Measurements from ENCODE around the gene ECE1. TPM values are rescaled to one million over a fixed set of nuclear protein-coding genes. Genes with fewer than 3 reads are reported as not detected.
"Not testable (repeated sequence)": the region's sequence is repeated elsewhere in the genome, so short reads cannot be mapped to it uniquely, and the experiment has no call there.

The ECE1 gene
- total RNA-seq, 1 donor from 2014 or later, result 336 TPM

- no peak for DNase-seq (ENCODE audit: low spot score in 2 of 2)
- H3K27me3 ChIP-seq, result no peaks in the 10 kb centered on the region
- H3K36me3 ChIP-seq, result peaks cover 0 to 17% of the 10 kb centered on the region in 2 donors
- no peak overlapping the region for H3K4me3 ChIP-seq
- H3K9me3 ChIP-seq, result no peaks in the 10 kb centered on the region
- no peak for TF ChIP-seq CTCF (IDR thresholded peaks at IDR 0.05)
- peak overlapping the region; percentile 46 to 53 for H3K27ac ChIP-seq
- intact Hi-C loops (cut with DNase I), result no loop called here
- H3K4me1 ChIP-seq, result peaks cover under 1 to 35% of the 10 kb centered on the region in 2 donors
These were observed 5.2 kb downstream of the ECE1 start for GRCh38 chr1:21285055-21285372.

GRCh38 chr1:21284206-21285054, 5.8 kb downstream of the ECE1 start:
- no peaks in the 10 kb centered on the region for H3K9me3 ChIP-seq
- no peak for DNase-seq (ENCODE audit: low spot score in 2 of 2)
- no peak for TF ChIP-seq CTCF (IDR thresholded peaks at IDR 0.05)
- no peak overlapping the region for H3K4me3 ChIP-seq
- H3K27ac ChIP-seq, result peak overlapping the region; percentile 46 to 53
- peaks cover 0 to 17% of the 10 kb centered on the region in 2 donors for H3K36me3 ChIP-seq
- H3K4me1 ChIP-seq, result peaks cover 5 to 40% of the 10 kb centered on the region in 2 donors
- intact Hi-C loops (cut with DNase I), result no loop called here
- H3K27me3 ChIP-seq, result no peaks in the 10 kb centered on the region

GRCh38 chr1:21283524-21283923, 6.7 kb downstream of the ECE1 start:
- DNase-seq (ENCODE audit: low spot score in 2 of 2), result no peak
- intact Hi-C loops (cut with DNase I), result no loop called here
- H3K27me3 ChIP-seq, result no peaks in the 10 kb centered on the region
- H3K36me3 ChIP-seq, result peaks cover 0 to 17% of the 10 kb centered on the region in 2 donors
- peaks cover 12 to 40% of the 10 kb centered on the region in 2 donors for H3K4me1 ChIP-seq
- no peak overlapping the region for H3K4me3 ChIP-seq
- peak overlapping the region in 1 of 2 donors; percentile 44 for H3K27ac ChIP-seq
- no peaks in the 10 kb centered on the region for H3K9me3 ChIP-seq
- no peak for TF ChIP-seq CTCF (IDR thresholded peaks at IDR 0.05)

- DNase-seq (ENCODE audit: low spot score in 2 of 2); H3K27me3 ChIP-seq; H3K9me3 ChIP-seq; intact Hi-C loops (cut with DNase I); H3K4me3 ChIP-seq: not testable (repeated sequence)
- peaks cover 18 to 50% of the 10 kb centered on the region in 2 donors for H3K4me1 ChIP-seq
- H3K27ac ChIP-seq, result peak overlapping the region; percentile 87 to 90
- H3K36me3 ChIP-seq, result peaks cover 0 to 15% of the 10 kb centered on the region in 2 donors
These were observed 8.2 kb downstream of the ECE1 start for GRCh38 chr1:21282020-21282419.

GRCh38 chr1:21280482-21280881, 9.8 kb downstream of the ECE1 start:
- no peak for DNase-seq (ENCODE audit: low spot score in 2 of 2)
- intact Hi-C loops (cut with DNase I), result no loop called here
- peaks cover 8 to 17% of the 10 kb centered on the region in 2 donors for H3K36me3 ChIP-seq
- H3K4me1 ChIP-seq, result peaks cover 18 to 54% of the 10 kb centered on the region in 2 donors
- H3K4me3 ChIP-seq, result no peak overlapping the region
- peak overlapping the region; percentile 87 to 90 for H3K27ac ChIP-seq
- H3K9me3 ChIP-seq, result no peaks in the 10 kb centered on the region
- no peak for TF ChIP-seq CTCF (IDR thresholded peaks at IDR 0.05)
- H3K27me3 ChIP-seq, result no peaks in the 10 kb centered on the region

GRCh38 chr1:21280011-21280471, 10.2 kb downstream of the ECE1 start:
- H3K27me3 ChIP-seq, result no peaks in the 10 kb centered on the region
- no peak for DNase-seq (ENCODE audit: low spot score in 2 of 2)
- peaks cover 18 to 53% of the 10 kb centered on the region in 2 donors for H3K4me1 ChIP-seq
- H3K27ac ChIP-seq, result peak overlapping the region; percentile 87 to 90
- no peak overlapping the region for H3K4me3 ChIP-seq
- H3K36me3 ChIP-seq, result peaks cover 8 to 17% of the 10 kb centered on the region in 2 donors
- no peaks in the 10 kb centered on the region for H3K9me3 ChIP-seq
- TF ChIP-seq CTCF (IDR thresholded peaks at IDR 0.05), result no peak
- intact Hi-C loops (cut with DNase I), result no loop called here
